PC-9 (cell line): ENCODE measurements around the gene TRIM15.

Experiments used
- EZH2 ChIP-seq: fragments of 200-600 bp; sonication (generic); IDR thresholded peaks from 2 replicates; pipeline ENCODE4 v1.8.0; 2017; ENCODE audit warnings: antibody characterized with exemption, low read depth
- TF ChIP-seq, protein P1 (sequence below): fragments of 200-600 bp; sonication (generic); conservative IDR thresholded peaks from 2 replicates; pipeline ENCODE4 v1.6.1; 2017; ENCODE audit warnings: mixed run types, antibody characterized with exemption, mild to moderate bottlenecking, moderate library complexity

DNA sequence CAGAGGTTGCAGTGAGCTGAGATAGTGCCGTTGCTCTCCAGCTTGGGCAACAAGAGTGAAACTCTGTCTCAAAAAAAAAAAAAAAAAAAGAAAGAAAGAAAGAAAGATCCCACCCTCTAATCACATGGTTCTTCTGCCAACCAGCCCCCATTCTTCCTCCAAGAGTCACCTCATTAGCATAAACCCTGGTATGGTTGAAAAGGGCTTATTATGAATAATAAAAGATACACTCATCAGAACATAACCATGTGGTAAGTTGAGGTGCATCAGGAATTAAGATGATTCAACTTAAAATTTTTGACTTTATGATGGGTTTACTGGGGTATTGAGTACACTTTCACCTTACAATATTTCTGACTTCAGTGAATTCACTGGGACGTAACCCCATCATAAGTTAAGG is 28.2 kb upstream of the TRIM15 start:
- TF ChIP-seq, protein P1, sequence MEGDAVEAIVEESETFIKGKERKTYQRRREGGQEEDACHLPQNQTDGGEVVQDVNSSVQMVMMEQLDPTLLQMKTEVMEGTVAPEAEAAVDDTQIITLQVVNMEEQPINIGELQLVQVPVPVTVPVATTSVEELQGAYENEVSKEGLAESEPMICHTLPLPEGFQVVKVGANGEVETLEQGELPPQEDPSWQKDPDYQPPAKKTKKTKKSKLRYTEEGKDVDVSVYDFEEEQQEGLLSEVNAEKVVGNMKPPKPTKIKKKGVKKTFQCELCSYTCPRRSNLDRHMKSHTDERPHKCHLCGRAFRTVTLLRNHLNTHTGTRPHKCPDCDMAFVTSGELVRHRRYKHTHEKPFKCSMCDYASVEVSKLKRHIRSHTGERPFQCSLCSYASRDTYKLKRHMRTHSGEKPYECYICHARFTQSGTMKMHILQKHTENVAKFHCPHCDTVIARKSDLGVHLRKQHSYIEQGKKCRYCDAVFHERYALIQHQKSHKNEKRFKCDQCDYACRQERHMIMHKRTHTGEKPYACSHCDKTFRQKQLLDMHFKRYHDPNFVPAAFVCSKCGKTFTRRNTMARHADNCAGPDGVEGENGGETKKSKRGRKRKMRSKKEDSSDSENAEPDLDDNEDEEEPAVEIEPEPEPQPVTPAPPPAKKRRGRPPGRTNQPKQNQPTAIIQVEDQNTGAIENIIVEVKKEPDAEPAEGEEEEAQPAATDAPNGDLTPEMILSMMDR: no peak
- no peak for TF ChIP-seq EZH2
